Measurements from ENCODE around the gene SETD1A. TPM values are rescaled to one million over a fixed set of nuclear protein-coding genes. Genes with fewer than 3 reads are reported as not detected.

Gene SETD1A
- total and polyA plus RNA-seq, 9 of the 15 experiments (the other 6 are each of a cell fraction or from before 2014, with no cell fraction given) = 0.08 to 36.0 (median 4.2) TPM

- TF ChIP-seq ZNF407 (IDR thresholded peaks at IDR 0.05; ENCODE audit: low read depth) (no peak), ZNF316 (IDR thresholded peaks at IDR 0.05) (no peak), MCM7 (IDR thresholded peaks at IDR 0.05) (no peak), WHSC1 (IDR thresholded peaks at IDR 0.05; ENCODE audit: low read length) (no peak), E2F6 (IDR thresholded peaks at IDR 0.05; ENCODE audit: borderline replicate concordance in 1 of 2, extremely low read depth in 1 of 2, insufficient read depth in 1 of 2, insufficient read length in 1 of 2, low read depth in 1 of 2, low read length in 1 of 2, poor library complexity in 1 of 2, severe bottlenecking in 1 of 2) (peak in 1 of 2 experiments; percentile 34), SNAPC5 (CRISPR knock-in tag; IDR thresholded peaks at IDR 0.05) (no peak), ZNF217 (CRISPR knock-in tag; IDR thresholded peaks at IDR 0.05) (no peak), MLX (CRISPR knock-in tag; conservative IDR thresholded peaks at IDR 0.05) (0 out of 4 replicates have a peak, but pooled peaks of 1 of the 2 experiments have one; percentile 47), ZNF766 (CRISPR knock-in tag; conservative IDR thresholded peaks at IDR 0.05) (no peak), ZNF444 (CRISPR knock-in tag; IDR thresholded peaks at IDR 0.05) (no peak), BRD9 (IDR thresholded peaks at IDR 0.05; ENCODE audit: low read depth, partially characterized antibody) (peak; percentile 47), ZNF398 (CRISPR knock-in tag; IDR thresholded peaks at IDR 0.05) (no peak), ZNF445 (CRISPR knock-in tag; IDR thresholded peaks at IDR 0.05; ENCODE audit: low read depth) (peak; percentile 29; the same call in 1 of the 2 replicates), TCF15 (CRISPR knock-in tag; IDR thresholded peaks at IDR 0.05) (no peak)
Observed at GRCh38 chr16:30921748-30922419, 35.7 kb upstream of the SETD1A start (continued).
